ENCODE results near the gene LRP3. TPM values are rescaled to one million over a fixed set of nuclear protein-coding genes. Genes with fewer than 3 reads are reported as not detected.

LRP3 gene
- total and polyA plus RNA-seq, 9 donors = 1.2 to 138 (median 82.7) TPM

GRCh38 chr19:33192010-33192409 lies 2.1 kb upstream of the LRP3 start:
- no peaks in the 10 kb centered on the region for H3K36me3 ChIP-seq
- TF ChIP-seq EP300 (IDR thresholded peaks at IDR 0.05) (no peak), CTCF (IDR thresholded peaks at IDR 0.05) (no peak), POLR2A (IDR thresholded peaks at IDR 0.05) (no peak)
- intact Hi-C loops (cut with DNase I) = no loop called here
- H3K4me3 ChIP-seq = no peak overlapping the region
- H3K9me3 ChIP-seq = no peaks in the 10 kb centered on the region
- 60 to 68% (median 63%) methylated on average over 7 of the region's 7 CpGs for WGBS, 3 donors
- no peak overlapping the region for H3K27ac ChIP-seq
- H3K27me3 ChIP-seq = no peaks in the 10 kb centered on the region
- H3K4me1 ChIP-seq (ENCODE audit: insufficient read depth) = peaks cover 10% of the 10 kb centered on the region
- peak in 1 of 5 donors; percentile 30 for DNase-seq

DNA sequence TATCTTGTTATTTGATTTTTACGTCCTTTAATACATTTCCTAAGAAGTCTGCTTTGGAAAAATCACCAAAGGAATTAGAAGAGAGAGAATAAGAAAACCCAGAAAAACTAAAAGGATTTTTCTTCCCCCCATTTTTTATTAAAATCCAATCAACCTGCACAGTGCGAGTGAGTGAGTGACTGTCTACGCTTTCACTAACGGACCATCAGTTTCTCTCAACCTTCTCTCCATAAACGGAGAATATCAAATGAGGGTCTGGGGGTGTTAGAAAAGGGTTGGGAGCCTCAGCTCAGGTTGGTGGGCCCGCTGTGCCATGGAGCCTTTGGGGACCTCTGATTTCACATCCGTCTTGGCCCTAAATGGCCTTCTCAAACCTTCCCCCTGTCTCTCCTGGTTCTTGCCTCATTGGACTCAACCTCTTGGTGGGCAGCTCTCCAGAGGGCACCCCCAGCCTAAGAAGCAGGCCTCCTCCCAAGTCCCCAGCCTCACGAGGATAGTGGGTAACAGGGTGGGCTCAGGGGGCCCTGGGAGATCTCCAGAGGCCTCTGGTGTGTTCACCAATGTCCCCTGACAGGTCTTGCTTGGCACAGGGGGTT lies 763 bp upstream of the LRP3 start:
- 76 to 78% (median 78%) methylated on average over 8 of the region's 8 CpGs for WGBS, 3 donors
- peak in 1 of 5 donors; percentile 44 for DNase-seq
- TF ChIP-seq EP300 (IDR thresholded peaks at IDR 0.05) (no peak), CTCF (IDR thresholded peaks at IDR 0.05) (no peak), POLR2A (IDR thresholded peaks at IDR 0.05) (no peak)

DNA sequence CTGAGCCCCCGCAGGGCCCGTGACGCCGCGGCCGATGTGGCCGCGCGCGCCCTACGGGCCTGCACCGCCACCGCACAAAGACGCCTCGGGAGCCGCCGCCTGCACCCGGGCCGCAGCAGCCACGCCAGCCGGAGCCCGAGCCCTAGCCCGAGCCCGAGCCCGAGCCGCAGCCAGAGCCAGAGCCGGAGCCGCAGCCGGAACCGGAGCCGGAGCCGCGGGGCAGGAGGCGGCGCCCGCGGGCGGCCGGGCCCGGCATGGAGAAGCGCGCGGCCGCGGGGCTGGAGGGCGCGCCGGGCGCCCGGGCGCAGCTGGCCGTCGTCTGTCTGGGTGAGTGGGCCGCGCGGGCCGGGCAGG lies 379 bp downstream of the LRP3 start:
- 0 to 1% (median 1%) methylated on average over 19 to 57 of the region's 57 CpGs for WGBS, 3 donors
- Histone ChIP-seq H3K27me3 (no peaks in the 10 kb centered on the region), H3K4me1 (ENCODE audit: insufficient read depth) (peaks cover 10% of the 10 kb centered on the region), H3K4me3 (peak overlapping the region; percentile 75), H3K36me3 (no peaks in the 10 kb centered on the region), H3K9me3 (no peaks in the 10 kb centered on the region), H3K27ac (peak overlapping the region; percentile 43 to 97)
- intact Hi-C loops (cut with DNase I) = no loop called here
- TF ChIP-seq CTCF (IDR thresholded peaks at IDR 0.05) (no peak), POLR2A (IDR thresholded peaks at IDR 0.05) (no peak), EP300 (IDR thresholded peaks at IDR 0.05) (no peak)
- DNase-seq = peak in 1 of 5 donors; percentile 54

More for the DNA sequence above, 763 bp upstream of the LRP3 start:
- Histone ChIP-seq H3K27me3 (no peaks in the 10 kb centered on the region), H3K4me3 (no peak overlapping the region), H3K27ac (peak overlapping the region; percentile 28 to 46), H3K9me3 (no peaks in the 10 kb centered on the region), H3K4me1 (ENCODE audit: insufficient read depth) (peaks cover 10% of the 10 kb centered on the region), H3K36me3 (no peaks in the 10 kb centered on the region)
- intact Hi-C loops (cut with DNase I) = no loop called here

DNA sequence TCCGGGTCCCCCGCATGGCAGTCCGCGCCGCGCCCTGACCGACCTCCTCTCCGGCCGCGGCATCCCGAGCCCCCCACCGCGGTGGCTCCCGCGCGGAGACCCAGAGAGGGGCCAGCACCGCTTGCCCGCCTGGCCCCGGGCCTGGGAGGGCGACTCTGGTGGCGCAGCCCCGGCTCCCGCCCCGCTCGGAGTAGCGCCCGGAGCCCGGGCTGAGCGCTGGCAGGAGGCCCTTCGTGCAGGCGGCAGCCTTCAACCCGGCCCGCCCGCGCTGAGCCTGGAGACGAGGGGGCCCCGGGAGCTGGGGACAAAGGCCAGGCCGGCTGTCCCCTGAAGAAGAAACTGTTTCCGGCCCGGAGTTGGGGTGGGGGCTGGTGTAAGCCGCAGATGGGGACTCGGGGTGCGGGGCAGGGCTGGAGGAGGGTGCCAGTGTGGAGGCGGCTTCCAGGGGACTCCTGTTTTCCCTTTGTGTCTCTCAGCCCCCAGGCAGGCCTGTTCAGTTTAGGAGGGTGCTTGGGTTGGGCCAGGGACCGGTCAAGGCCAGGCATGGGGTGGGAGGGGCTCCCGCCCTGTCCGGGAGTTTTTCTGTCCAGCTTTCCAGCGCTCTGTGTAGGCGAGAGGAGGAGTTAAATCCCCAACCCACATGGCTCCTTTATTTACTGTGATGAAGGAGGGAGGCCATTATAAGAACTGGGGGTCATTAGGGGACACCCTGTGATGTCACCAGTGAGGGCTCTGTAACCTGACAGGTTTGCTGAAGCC lies 935 bp downstream of the LRP3 start:
- no peak for TF ChIP-seq CTCF (IDR thresholded peaks at IDR 0.05)
- Histone ChIP-seq H3K36me3 (no peaks in the 10 kb centered on the region), H3K27ac (peak overlapping the region; percentile 43 to 97), H3K27me3 (no peaks in the 10 kb centered on the region), H3K9me3 (no peaks in the 10 kb centered on the region), H3K4me3 (peak overlapping the region; percentile 75), H3K4me1 (ENCODE audit: insufficient read depth) (peaks cover 10% of the 10 kb centered on the region)
- intact Hi-C loops (cut with DNase I) = no loop called here
- peak; percentile 76 to 85 (median 79) for DNase-seq
- WGBS, 3 donors = 0 to 1% (median 0%) methylated on average over 25 to 49 of the region's 49 CpGs

All from ovary (tissue), 9 donors.